MCF 10A (cell line): ENCODE measurements around the gene GLYAT. TPM values are rescaled to one million over a fixed set of nuclear protein-coding genes. Genes with fewer than 3 reads are reported as not detected.

Source experiments
- BruUV-seq: library from RNA; stranded (reverse); fragments of 400-500 nt; replicated peaks from 2 replicates; lab custom pipeline; 2021; lab: Mats Ljungman, UMichigan
- CTCF ChIA-PET: fragments of 300-600 bp; sonication (Branson Sonifier 250); formaldehyde crosslinking; extraction: SDS; loops from one replicate; lab custom pipeline; 2021; ENCODE audit warnings: antibody characterized with exemption, inconsistent platforms; lab: Yijun Ruan, JAX
- POLR2A ChIA-PET: fragments of 300-600, 350-650 bp; sonication (Branson Sonifier 250); formaldehyde crosslinking; extraction: SDS; loops from one replicate; lab custom pipeline; 2020; ENCODE audit warnings: antibody characterized with exemption, inconsistent platforms; lab: Yijun Ruan, JAX
- DNase-seq: peaks from one replicate; pipeline ENCODE4 v3.0.0-alpha.2; 2018; ENCODE audit not compliant: unreplicated experiment
- H3K27ac Mint-ChIP-seq: one replicate; pipeline ENCODE4 v1.8.0; 2022; ENCODE audit warnings: mild to moderate bottlenecking, low read depth, mixed read lengths; ENCODE audit not compliant: unreplicated experiment
- H3K27me3 Mint-ChIP-seq: one replicate; pipeline ENCODE4 v1.8.0; 2022; ENCODE audit warnings: mixed read lengths; ENCODE audit not compliant: insufficient read depth, unreplicated experiment
- H3K36me3 Mint-ChIP-seq: one replicate; pipeline ENCODE4 v1.8.0; 2022; ENCODE audit warnings: mild to moderate bottlenecking, moderate library complexity, mixed read lengths; ENCODE audit not compliant: insufficient read depth, unreplicated experiment
- H3K4me1 Mint-ChIP-seq: one replicate; pipeline ENCODE4 v1.8.0; 2022; ENCODE audit warnings: mixed read lengths; ENCODE audit not compliant: insufficient read depth, unreplicated experiment
- H3K4me3 Mint-ChIP-seq: one replicate; pipeline ENCODE4 v1.8.0; 2022; ENCODE audit warnings: mild to moderate bottlenecking, moderate library complexity, mixed read lengths; ENCODE audit not compliant: unreplicated experiment
- H3K9me3 Mint-ChIP-seq: one replicate; pipeline ENCODE4 v1.8.0; 2022; ENCODE audit warnings: mixed read lengths; ENCODE audit not compliant: unreplicated experiment
- CTCF ChIP-seq: fragments of 200-600 bp; IDR thresholded peaks from one replicate; pipeline ENCODE4 v1.8.0; 2022; ENCODE audit warnings: antibody characterized with exemption, mild to moderate bottlenecking; ENCODE audit not compliant: unreplicated experiment
- intact Hi-C: fragments of 100-400 bp; cut with micrococcal nuclease; formaldehyde crosslinking; loops from 2 replicates; pipeline ENCODE4 v1.14.1; 2022
- total RNA-seq: library from RNA; stranded (reverse); gene quantifications from 2 replicates; pipeline ENCODE4 v1.2.3, GENCODE V29; 2022

The GLYAT gene
- total RNA-seq, 1 experiment from 2014 or later, result not detected

DNA sequence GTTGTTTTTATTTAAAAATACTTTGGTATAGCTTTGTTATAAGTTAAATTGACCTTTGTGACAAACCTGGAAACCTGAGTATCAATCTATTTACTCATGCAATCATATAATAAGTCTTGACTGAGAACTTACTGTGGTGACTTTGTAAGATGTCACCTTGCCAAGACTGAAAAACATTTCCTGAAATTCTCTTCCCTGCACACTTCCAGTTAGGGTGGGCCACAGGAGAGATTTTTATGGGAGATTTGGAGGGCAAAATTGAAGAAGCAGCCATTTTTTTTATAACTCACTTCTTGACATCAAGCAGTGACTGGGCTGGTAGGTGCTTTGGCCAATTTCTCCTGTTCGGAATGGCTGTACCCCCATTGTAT lies 31.4 kb upstream of the GLYAT start:
- H3K36me3 Mint-ChIP-seq, result no peaks in the 10 kb centered on the region
- DNase-seq, result no peak
- H3K27ac Mint-ChIP-seq, result no peak overlapping the region
- ChIA-PET CTCF (no interaction called here), POLR2A (no interaction called here)
- BruUV-seq, result no TSS peak
- no peaks in the 10 kb centered on the region for H3K27me3 Mint-ChIP-seq
- no peaks in the 10 kb centered on the region for H3K4me1 Mint-ChIP-seq
- intact Hi-C loops, result no loop called here
- H3K9me3 Mint-ChIP-seq, result no peaks in the 10 kb centered on the region
- no peak overlapping the region for H3K4me3 Mint-ChIP-seq
- TF ChIP-seq CTCF, result no peak

- Mint-ChIP-seq H3K9me3 (no peaks in the 10 kb centered on the region), H3K27me3 (no peaks in the 10 kb centered on the region), H3K36me3 (no peaks in the 10 kb centered on the region), H3K4me1 (no peaks in the 10 kb centered on the region), H3K27ac (no peak overlapping the region), H3K4me3 (no peak overlapping the region)
- intact Hi-C loops, result no loop called here
- no peak for DNase-seq
- no peak for TF ChIP-seq CTCF
- POLR2A ChIA-PET, result no interaction called here
- no TSS peak for BruUV-seq
- CTCF ChIA-PET, result interaction anchor here (0.9 to 1.1 kb wide), 3 partner anchors 11 to 26 kb away, joined by 3 to 6 read pairs (median 3); no protein-coding TSS in a partner anchor
Measured at GRCh38 chr11:58762284-58763119, 30.8 kb upstream of the GLYAT start.

- intact Hi-C loops, result no loop called here
- Mint-ChIP-seq H3K27me3 (no peaks in the 10 kb centered on the region), H3K9me3 (no peaks in the 10 kb centered on the region), H3K4me3 (no peak overlapping the region), H3K4me1 (no peaks in the 10 kb centered on the region), H3K36me3 (no peaks in the 10 kb centered on the region), H3K27ac (no peak overlapping the region)
- POLR2A ChIA-PET, result no interaction called here
- BruUV-seq, result no TSS peak
- TF ChIP-seq CTCF, result no peak
- CTCF ChIA-PET, result interaction anchor here (0.6 to 1.6 kb wide), 3 partner anchors 10 to 111 kb away, joined by 3 to 4 read pairs (median 3); partner anchors contain the start of gene GLYAT
- no peak for DNase-seq
Measured at GRCh38 chr11:58757439-58757838, 25.7 kb upstream of the GLYAT start.

- H3K4me3 Mint-ChIP-seq, result no peak overlapping the region
- no peaks in the 10 kb centered on the region for H3K4me1 Mint-ChIP-seq
- intact Hi-C loops, result loop anchor here (5.0 kb wide), 1 partner anchor 39 kb away; no protein-coding TSS in a partner anchor
- DNase-seq, result no peak
- peaks cover 7% of the 10 kb centered on the region for H3K9me3 Mint-ChIP-seq
- CTCF ChIA-PET, result interaction anchor here (0.6 to 1.4 kb wide), 4 partner anchors 11 to 70 kb away, joined by 3 to 5 read pairs (median 4); no protein-coding TSS in a partner anchor
- no peaks in the 10 kb centered on the region for H3K36me3 Mint-ChIP-seq
- TF ChIP-seq CTCF, result no peak
- no peaks in the 10 kb centered on the region for H3K27me3 Mint-ChIP-seq
- POLR2A ChIA-PET, result no interaction called here
- H3K27ac Mint-ChIP-seq, result no peak overlapping the region
- no TSS peak for BruUV-seq
Measured at GRCh38 chr11:58745705-58746364, 14.1 kb upstream of the GLYAT start.
